Stimulated activated CD8-positive, alpha-beta memory T cell treated with anti-CD3 and anti-CD28 coated beads, Interleukin-7, amount 100 ng/mL, for 48 hours (primary cell): ENCODE results near the gene CTXN1.

ENCODE experiments used
- DNase-seq, 2 donors: peaks; one replicate each; pipeline ENCODE4 v3.0.0-alpha.2; 2020; ENCODE audit warnings: low read depth in 1 of 2; ENCODE audit errors: extremely low read depth in 1 of 2

CTXN1 gene

GRCh38 chr19:7877249-7877836 lies 48.6 kb downstream of the CTXN1 start:
- no peak for DNase-seq

- DNase-seq: no peak
These were observed 51.0 kb downstream of the CTXN1 start for GRCh38 chr19:7874897-7875273.
